HEK293 (cell line): ENCODE data around the gene JPH2.

Source experiments
- HOXA7 ChIP-seq: sonication (generic); formaldehyde crosslinking; IDR thresholded peaks from 2 replicates; pipeline ENCODE4 v1.8.1; 2022; ENCODE audit warnings: missing genetic modification reagents, borderline replicate concordance
- OSR2 ChIP-seq: fragments of 450-650 bp; formaldehyde crosslinking; IDR thresholded peaks from 2 replicates; pipeline ENCODE4 v1.5.1; 2016; ENCODE audit warnings: missing biosample characterization, missing genetic modification characterization
- PRDM1 ChIP-seq: fragments of 450-650 bp; formaldehyde crosslinking; IDR thresholded peaks from 2 replicates; pipeline ENCODE4; 2016; ENCODE audit warnings: missing biosample characterization, missing genetic modification characterization
- SCRT2 ChIP-seq: fragments of 450-650 bp; formaldehyde crosslinking; IDR thresholded peaks from 2 replicates; pipeline ENCODE4 v1.5.1; 2016; ENCODE audit warnings: missing biosample characterization, missing genetic modification characterization
- SP3 ChIP-seq: fragments of 450-650 bp; formaldehyde crosslinking; IDR thresholded peaks from 2 replicates; pipeline ENCODE4 v1.5.1; 2016; ENCODE audit warnings: missing biosample characterization, missing genetic modification characterization
- WT1 ChIP-seq: fragments of 450-650 bp; formaldehyde crosslinking; IDR thresholded peaks from 2 replicates; pipeline ENCODE4 v1.5.1; 2016; ENCODE audit warnings: missing biosample characterization, missing genetic modification characterization
- YY2 ChIP-seq: fragments of 450-650 bp; formaldehyde crosslinking; IDR thresholded peaks from 2 replicates; pipeline ENCODE4 v1.5.1; 2016; ENCODE audit warnings: missing biosample characterization, missing genetic modification characterization
- ZBTB7A ChIP-seq: fragments of 450-650 bp; formaldehyde crosslinking; IDR thresholded peaks from 2 replicates; pipeline ENCODE4 v1.5.1; 2016; ENCODE audit warnings: low read depth, missing biosample characterization, missing genetic modification characterization
- ZNF157 ChIP-seq: fragments of 450-650 bp; formaldehyde crosslinking; IDR thresholded peaks from 2 replicates; pipeline ENCODE4 v1.5.1; 2016; ENCODE audit warnings: missing biosample characterization, missing genetic modification characterization
- ZNF174 ChIP-seq: fragments of 450-650 bp; formaldehyde crosslinking; IDR thresholded peaks from 2 replicates; pipeline ENCODE4 v1.5.0; 2017; ENCODE audit warnings: missing biosample characterization, mild to moderate bottlenecking, missing genetic modification characterization
- ZNF214 ChIP-seq: fragments of 450-650 bp; formaldehyde crosslinking; IDR thresholded peaks from 2 replicates; pipeline ENCODE4 v1.5.1; 2017; ENCODE audit warnings: missing biosample characterization, mild to moderate bottlenecking, missing genetic modification characterization, borderline replicate concordance
- ZNF221 ChIP-seq: fragments of 450-650 bp; formaldehyde crosslinking; IDR thresholded peaks from 2 replicates; pipeline ENCODE4 v1.5.1; 2017; ENCODE audit warnings: missing biosample characterization, missing genetic modification characterization, borderline replicate concordance
- ZNF335 ChIP-seq: fragments of 450-650 bp; formaldehyde crosslinking; conservative IDR thresholded peaks from 2 replicates; pipeline ENCODE4 v1.5.1; 2016; ENCODE audit warnings: missing biosample characterization, missing genetic modification characterization
- ZNF391 ChIP-seq: fragments of 450-650 bp; formaldehyde crosslinking; IDR thresholded peaks from 2 replicates; pipeline ENCODE4 v1.5.1; 2016; ENCODE audit warnings: low read depth, missing biosample characterization, missing genetic modification characterization, borderline replicate concordance
- ZNF600 ChIP-seq: fragments of 450-650 bp; formaldehyde crosslinking; IDR thresholded peaks from 2 replicates; pipeline ENCODE4 v1.5.1; 2016; ENCODE audit warnings: missing biosample characterization, missing genetic modification characterization
- ZNF629 ChIP-seq: fragments of 450-650 bp; formaldehyde crosslinking; IDR thresholded peaks from 2 replicates; pipeline ENCODE4 v1.5.1; 2017; ENCODE audit warnings: missing biosample characterization, missing genetic modification characterization
- ZNF843 ChIP-seq: fragments of 450-650 bp; formaldehyde crosslinking; IDR thresholded peaks from 2 replicates; pipeline ENCODE4 v1.5.1; 2016; ENCODE audit warnings: missing biosample characterization, missing genetic modification characterization
- TF ChIP-seq, protein P1 (sequence below): fragments of 450-650 bp; formaldehyde crosslinking; IDR thresholded peaks from 2 replicates; pipeline ENCODE4 v1.5.1; 2016; ENCODE audit warnings: missing biosample characterization, missing genetic modification characterization
- TF ChIP-seq, protein P2 (sequence below): fragments of 450-650 bp; formaldehyde crosslinking; IDR thresholded peaks from 2 replicates; pipeline ENCODE4 v1.5.1; 2017; ENCODE audit warnings: missing biosample characterization, missing genetic modification characterization
- TF ChIP-seq, protein P3 (sequence below): sonication (generic); formaldehyde crosslinking; IDR thresholded peaks from 2 replicates; pipeline ENCODE4 v1.8.1; 2022; ENCODE audit warnings: mild to moderate bottlenecking, moderate library complexity, missing genetic modification reagents
- TF ChIP-seq, protein P4 (sequence below): fragments of 450-650 bp; formaldehyde crosslinking; IDR thresholded peaks from 2 replicates; pipeline ENCODE4 v1.5.1; 2016; ENCODE audit warnings: missing biosample characterization, missing genetic modification characterization

JPH2 gene

DNA sequence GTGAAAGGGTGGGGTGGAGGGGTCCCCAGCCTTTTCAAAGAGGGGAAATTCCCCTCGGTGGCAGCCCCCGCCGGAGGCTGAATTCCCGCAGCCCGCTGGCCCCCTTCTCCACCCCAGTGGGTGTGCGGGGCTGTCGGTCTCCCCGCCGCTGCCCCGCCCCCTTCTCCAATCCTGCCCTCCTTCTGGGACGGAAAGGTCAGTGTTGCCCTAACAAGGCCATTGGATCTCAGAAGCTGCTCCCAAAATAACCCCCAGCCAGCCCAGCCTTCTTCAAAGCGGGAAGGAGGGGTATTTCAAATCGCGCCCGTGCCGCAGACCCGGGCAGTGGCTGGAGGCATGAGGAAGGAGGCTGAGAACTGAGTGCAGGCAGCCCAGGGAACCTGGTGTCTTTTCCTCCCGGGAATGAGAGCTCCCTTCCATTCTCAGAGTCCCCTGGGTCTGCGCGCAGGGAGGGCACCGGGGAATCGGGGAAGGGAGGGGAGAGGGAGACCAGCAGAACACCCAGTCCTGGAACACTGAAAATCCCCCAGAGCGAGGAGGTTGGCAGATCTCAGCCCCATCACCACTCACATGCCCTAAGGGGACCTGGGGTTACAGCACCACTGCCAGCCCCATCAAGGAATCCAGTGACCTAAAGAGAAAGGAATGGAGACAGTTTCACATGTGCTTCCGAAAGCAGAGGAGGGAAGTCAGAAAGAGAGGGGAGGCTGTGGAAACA is at the start of gene JPH2 (continued):
- TF ChIP-seq, protein P1, sequence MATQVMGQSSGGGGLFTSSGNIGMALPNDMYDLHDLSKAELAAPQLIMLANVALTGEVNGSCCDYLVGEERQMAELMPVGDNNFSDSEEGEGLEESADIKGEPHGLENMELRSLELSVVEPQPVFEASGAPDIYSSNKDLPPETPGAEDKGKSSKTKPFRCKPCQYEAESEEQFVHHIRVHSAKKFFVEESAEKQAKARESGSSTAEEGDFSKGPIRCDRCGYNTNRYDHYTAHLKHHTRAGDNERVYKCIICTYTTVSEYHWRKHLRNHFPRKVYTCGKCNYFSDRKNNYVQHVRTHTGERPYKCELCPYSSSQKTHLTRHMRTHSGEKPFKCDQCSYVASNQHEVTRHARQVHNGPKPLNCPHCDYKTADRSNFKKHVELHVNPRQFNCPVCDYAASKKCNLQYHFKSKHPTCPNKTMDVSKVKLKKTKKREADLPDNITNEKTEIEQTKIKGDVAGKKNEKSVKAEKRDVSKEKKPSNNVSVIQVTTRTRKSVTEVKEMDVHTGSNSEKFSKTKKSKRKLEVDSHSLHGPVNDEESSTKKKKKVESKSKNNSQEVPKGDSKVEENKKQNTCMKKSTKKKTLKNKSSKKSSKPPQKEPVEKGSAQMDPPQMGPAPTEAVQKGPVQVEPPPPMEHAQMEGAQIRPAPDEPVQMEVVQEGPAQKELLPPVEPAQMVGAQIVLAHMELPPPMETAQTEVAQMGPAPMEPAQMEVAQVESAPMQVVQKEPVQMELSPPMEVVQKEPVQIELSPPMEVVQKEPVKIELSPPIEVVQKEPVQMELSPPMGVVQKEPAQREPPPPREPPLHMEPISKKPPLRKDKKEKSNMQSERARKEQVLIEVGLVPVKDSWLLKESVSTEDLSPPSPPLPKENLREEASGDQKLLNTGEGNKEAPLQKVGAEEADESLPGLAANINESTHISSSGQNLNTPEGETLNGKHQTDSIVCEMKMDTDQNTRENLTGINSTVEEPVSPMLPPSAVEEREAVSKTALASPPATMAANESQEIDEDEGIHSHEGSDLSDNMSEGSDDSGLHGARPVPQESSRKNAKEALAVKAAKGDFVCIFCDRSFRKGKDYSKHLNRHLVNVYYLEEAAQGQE (tag by site-specific recombination), result no peak
- TF ChIP-seq, protein P2, sequence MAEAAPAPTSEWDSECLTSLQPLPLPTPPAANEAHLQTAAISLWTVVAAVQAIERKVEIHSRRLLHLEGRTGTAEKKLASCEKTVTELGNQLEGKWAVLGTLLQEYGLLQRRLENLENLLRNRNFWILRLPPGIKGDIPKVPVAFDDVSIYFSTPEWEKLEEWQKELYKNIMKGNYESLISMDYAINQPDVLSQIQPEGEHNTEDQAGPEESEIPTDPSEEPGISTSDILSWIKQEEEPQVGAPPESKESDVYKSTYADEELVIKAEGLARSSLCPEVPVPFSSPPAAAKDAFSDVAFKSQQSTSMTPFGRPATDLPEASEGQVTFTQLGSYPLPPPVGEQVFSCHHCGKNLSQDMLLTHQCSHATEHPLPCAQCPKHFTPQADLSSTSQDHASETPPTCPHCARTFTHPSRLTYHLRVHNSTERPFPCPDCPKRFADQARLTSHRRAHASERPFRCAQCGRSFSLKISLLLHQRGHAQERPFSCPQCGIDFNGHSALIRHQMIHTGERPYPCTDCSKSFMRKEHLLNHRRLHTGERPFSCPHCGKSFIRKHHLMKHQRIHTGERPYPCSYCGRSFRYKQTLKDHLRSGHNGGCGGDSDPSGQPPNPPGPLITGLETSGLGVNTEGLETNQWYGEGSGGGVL, result peak; percentile 25; the same call in 1 of the 2 replicates
- TF ChIP-seq OSR2 (tag by site-specific recombination), result no peak
- TF ChIP-seq PRDM1, result 0 out of 2 replicates have a peak, but pooled peaks have one; percentile 39
- TF ChIP-seq ZNF157, result no peak
- no peak for TF ChIP-seq ZBTB7A (tag by site-specific recombination)
- TF ChIP-seq, protein P3, sequence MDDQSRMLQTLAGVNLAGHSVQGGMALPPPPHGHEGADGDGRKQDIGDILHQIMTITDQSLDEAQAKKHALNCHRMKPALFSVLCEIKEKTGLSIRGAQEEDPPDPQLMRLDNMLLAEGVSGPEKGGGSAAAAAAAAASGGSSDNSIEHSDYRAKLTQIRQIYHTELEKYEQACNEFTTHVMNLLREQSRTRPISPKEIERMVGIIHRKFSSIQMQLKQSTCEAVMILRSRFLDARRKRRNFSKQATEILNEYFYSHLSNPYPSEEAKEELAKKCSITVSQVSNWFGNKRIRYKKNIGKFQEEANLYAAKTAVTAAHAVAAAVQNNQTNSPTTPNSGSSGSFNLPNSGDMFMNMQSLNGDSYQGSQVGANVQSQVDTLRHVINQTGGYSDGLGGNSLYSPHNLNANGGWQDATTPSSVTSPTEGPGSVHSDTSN (CRISPR knock-in tag), result no peak
- no peak for TF ChIP-seq SCRT2
- 0 out of 2 replicates have a peak, but pooled peaks have one; percentile 21 for TF ChIP-seq ZNF600 (tag by site-specific recombination)
- no peak for TF ChIP-seq ZNF221 (tag by site-specific recombination)
- TF ChIP-seq HOXA7 (CRISPR knock-in tag), result no peak
- no peak for TF ChIP-seq ZNF391 (tag by site-specific recombination)
- no peak for TF ChIP-seq YY2 (tag by site-specific recombination)
- TF ChIP-seq ZNF629 (tag by site-specific recombination), result 0 out of 2 replicates have a peak, but pooled peaks have one; percentile 12
- TF ChIP-seq, protein P4, sequence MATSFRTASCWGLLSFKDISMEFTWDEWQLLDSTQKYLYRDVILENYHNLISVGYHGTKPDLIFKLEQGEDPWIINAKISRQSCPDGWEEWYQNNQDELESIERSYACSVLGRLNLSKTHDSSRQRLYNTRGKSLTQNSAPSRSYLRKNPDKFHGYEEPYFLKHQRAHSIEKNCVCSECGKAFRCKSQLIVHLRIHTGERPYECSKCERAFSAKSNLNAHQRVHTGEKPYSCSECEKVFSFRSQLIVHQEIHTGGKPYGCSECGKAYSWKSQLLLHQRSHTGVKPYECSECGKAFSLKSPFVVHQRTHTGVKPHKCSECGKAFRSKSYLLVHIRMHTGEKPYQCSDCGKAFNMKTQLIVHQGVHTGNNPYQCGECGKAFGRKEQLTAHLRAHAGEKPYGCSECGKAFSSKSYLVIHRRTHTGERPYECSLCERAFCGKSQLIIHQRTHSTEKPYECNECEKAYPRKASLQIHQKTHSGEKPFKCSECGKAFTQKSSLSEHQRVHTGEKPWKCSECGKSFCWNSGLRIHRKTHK, result no peak
- no peak for TF ChIP-seq ZNF335 (tag by site-specific recombination)
- TF ChIP-seq ZNF214 (tag by site-specific recombination), result no peak
- TF ChIP-seq WT1 (tag by site-specific recombination), result no peak
- TF ChIP-seq SP3 (tag by site-specific recombination), result peak; percentile 35; the same call in 1 of the 2 replicates
- no peak for TF ChIP-seq ZNF843 (tag by site-specific recombination)
- TF ChIP-seq ZNF174 (tag by site-specific recombination), result no peak
- TF ChIP-seq, all 188 proteins: peak for 8
